Stimulated activated CD4-positive, alpha-beta T cell treated with anti-CD3 and anti-CD28 coated beads, Interleukin-1b, Interleukin-23, amount 100 ng/mL, for 48 hours (primary cell): ENCODE measurements around the gene CWC27.
"Not testable (repeated sequence)": the region's sequence is repeated elsewhere in the genome, so short reads cannot be mapped to it uniquely, and the experiment has no call there.

Source experiments
- DNase-seq: peaks from one replicate; pipeline ENCODE4 v3.0.0-alpha.2; 2020

The CWC27 gene

GRCh38 chr5:64930672-64931318 is 162.1 kb downstream of the CWC27 start:
- no peak for DNase-seq

GRCh38 chr5:64939422-64939771 is 170.7 kb downstream of the CWC27 start:
- DNase-seq: not testable (repeated sequence)

- no peak for DNase-seq
These were observed 171.2 kb downstream of the CWC27 start for GRCh38 chr5:64939772-64940510.

DNA sequence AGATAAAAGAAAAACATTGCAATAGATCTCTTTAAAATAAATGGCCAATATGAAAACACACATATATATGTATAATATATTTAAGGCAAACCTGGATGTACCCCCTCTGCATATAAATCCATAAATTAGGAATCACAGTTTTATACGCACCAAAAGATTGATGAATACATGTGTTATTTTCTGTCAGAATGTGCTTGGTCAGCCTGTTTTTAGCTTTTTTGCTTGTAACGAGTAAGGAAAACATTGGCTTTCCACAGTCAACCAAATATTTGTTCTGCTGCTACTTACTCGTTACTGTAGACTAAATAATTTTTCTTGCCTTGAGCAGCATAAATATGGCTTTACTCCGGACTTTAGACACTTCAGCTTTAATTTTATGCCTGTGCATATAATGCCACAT is 173.7 kb downstream of the CWC27 start:
- no peak for DNase-seq

GRCh38 chr5:64944868-64945267 is 176.1 kb downstream of the CWC27 start:
- DNase-seq: no peak

GRCh38 chr5:64947031-64947430 is 178.3 kb downstream of the CWC27 start:
- no peak for DNase-seq

DNA sequence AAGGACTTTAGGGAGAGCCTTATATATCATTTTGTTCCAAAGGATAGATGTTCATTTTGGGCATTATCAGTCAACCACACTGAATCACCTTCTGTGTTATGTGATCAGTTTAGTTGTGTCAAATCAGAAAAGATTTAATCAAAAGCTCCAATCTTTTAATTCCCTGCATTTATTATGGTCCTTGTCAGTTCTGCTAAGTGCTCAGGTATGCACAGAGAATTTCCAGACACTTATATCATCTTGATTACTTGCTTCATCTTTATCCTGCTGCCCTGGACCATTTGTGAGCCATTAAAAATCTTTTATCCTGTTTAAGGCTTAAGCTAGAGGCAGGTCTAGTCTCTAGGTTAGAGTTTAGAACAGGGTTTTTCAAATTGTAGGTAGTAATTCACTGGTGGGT is 179.1 kb downstream of the CWC27 start:
- DNase-seq: no peak

GRCh38 chr5:64949331-64949730 is 180.6 kb downstream of the CWC27 start:
- DNase-seq: no peak

DNA sequence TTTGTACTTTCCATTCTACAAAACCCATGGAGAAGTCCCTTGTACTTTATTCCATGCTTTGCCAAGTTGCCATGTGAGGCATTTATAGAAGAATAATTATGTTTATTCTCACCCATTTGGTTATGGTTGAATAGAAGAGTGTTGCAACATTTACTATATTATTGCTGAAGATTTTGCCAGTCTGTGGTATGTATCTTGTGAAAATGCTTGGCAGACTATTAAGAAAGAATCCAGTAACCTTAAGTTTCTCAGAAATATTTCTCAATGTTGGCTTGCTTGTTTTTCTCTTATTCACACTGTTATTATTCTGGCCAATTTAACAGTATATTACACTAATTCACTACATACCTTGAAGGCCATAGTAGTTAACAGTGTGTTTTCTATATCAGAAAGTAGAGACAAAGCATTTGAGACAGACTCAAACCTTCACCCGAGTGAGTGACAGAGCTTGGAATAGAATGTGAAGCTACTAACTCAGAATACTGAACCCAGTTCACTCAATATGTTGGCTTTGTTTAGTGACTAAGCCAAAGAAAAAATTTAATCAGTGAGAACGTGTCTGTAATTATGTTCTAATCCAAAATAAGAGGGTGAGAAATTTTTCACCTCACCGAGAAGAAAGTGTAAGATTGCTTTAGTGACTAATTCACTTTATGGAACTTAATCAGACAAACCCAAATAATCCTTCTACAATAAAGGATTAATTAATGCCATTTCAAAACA is 184.4 kb downstream of the CWC27 start:
- no peak for DNase-seq

GRCh38 chr5:64954518-64954917 is 185.8 kb downstream of the CWC27 start:
- DNase-seq: no peak

DNA sequence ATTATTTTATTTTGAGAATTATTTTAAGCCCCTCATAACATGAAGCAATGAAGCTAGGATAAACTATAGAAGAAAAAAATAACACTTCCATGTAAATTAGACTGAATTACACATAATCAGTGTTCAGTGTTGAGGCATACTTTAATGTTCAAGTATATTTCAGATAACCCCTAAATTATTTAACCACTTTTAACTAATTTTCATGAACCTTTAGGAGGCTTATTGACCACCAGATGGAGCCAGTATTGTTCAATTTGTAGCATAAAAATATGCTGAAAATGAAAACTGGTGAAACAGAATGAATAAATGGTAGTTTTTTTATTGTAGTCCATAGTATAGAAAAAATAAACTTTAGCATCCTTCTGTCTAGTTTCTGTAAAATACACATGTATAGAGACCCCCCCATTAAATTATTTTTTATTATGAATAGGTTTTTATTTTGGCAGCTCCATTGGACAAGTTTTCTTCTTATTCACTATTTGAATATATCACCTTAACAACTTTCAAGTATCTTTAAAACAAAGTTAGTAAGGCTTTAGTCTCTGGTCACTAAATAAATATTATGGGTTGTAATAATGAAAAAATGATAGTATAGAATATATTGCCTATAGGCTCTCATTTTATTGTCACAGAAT is 190.1 kb downstream of the CWC27 start:
- DNase-seq: no peak

DNA sequence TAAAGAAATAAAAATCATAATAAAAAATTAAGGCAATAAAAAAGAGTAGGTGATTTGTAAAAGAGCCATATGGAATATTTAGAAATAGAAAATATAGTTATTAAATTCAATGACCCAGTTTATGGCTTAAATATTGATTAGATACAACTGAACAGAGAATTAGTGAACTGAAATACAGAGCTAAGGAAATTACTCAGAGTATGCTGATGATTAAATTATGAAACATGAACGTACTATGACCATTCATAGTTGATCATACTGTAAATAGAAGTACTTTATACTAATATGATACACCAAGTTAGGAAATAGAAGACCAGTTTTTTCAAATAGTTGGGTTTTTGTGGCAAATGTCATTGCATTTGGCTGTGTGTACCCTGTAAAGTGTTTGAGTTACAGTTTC is 194.5 kb downstream of the CWC27 start:
- DNase-seq: no peak

- DNase-seq: no peak
These were observed 199.9 kb downstream of the CWC27 start for GRCh38 chr5:64968591-64969110.

GRCh38 chr5:64969578-64969977 is 200.8 kb downstream of the CWC27 start:
- no peak for DNase-seq

DNA sequence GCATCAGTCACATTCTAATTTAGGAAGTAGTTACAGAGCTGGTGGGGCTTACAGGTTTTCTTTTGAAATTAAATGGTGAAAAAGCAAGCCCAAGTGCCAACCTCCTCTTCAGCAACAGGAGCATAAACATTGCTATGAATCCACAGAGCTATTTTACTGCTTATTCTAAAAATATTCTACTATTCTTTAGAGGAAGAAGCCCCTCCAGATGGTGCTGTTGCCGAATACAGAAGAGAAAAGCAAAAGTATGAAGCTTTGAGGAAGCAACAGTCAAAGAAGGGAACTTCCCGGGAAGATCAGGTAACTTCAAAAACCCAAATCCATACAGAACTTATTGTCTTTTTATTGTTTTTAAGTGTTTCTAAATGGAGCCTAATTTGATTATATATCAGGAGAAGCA is 202.8 kb downstream of the CWC27 start:
- DNase-seq: no peak

DNA sequence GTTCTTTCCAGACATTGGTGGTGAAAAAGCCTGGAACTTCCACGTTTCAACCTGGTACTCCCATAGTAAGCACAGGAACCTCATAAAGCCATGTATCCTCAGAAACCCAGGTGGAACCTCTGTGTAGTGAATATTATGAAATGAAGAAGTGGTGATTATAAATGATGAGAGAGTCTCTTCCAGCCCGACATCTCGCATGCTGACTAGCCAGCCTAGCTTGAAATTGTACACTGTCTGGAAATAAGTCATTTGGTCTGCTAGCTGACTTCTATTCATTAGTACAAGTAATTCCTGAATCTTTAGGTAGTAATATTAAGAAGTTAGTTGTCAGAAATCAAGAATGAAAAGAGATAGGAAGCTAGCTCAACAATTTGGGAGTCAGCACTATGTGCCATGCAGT is 203.3 kb downstream of the CWC27 start:
- DNase-seq: no peak

GRCh38 chr5:64972591-64972990 is 203.9 kb downstream of the CWC27 start:
- DNase-seq: no peak

DNA sequence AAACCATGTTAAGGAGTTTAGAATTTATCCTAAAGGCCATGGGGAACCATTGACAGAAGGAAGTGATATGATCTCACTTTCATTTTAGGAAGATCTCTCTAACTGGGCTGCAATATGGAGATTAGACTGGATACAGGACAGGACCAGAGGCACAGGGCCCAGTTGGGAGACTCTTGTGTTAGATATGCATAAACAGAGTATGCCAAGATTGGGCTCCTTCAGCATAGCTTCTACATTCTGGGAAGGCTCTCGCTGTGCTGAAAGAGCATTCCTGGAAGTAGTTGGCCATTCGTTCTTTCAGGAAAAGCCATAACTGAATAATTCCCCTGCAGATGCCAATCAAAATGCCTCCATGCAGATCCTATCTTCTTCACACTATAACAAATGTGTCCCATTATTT is 204.5 kb downstream of the CWC27 start:
- no peak for DNase-seq

DNA sequence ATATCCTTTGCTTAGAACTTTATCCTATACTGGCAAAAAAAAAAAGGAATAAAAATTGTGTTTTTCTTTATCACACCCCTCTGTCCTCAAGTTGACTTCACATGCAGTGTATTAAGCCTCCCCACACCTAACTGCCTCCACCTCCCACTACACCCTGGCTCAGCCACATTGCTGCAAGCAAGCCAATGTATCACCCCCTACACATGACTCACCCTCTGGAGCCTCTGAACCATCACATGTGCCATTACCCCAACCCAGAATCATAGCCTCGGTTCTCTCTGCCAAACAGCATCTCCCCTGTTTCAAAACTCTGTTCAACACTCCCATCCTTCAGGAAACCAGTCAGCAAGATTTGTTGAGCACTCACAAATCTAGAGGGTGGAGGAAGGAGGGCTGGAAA is 209.0 kb downstream of the CWC27 start:
- peak; percentile 2 for DNase-seq

DNA sequence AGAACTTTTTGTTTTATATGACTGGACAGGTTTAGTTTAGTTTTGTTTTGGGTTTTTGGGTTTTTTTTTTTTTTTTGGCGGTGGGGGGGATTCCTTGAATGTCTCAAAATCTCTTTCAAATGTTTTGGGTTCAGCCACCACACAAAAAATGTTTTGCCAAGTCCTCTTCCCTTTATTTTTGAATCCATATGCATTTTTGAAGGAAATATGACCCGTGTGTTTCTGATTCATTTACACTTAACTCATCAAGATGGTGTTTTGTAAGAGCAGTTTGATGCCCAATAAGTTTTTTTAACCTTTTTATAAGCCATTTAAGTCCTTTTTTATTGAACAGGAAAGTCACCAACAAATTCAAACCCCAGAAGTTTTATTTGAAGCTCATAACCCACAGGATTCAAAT is 209.8 kb downstream of the CWC27 start:
- no peak for DNase-seq

DNA sequence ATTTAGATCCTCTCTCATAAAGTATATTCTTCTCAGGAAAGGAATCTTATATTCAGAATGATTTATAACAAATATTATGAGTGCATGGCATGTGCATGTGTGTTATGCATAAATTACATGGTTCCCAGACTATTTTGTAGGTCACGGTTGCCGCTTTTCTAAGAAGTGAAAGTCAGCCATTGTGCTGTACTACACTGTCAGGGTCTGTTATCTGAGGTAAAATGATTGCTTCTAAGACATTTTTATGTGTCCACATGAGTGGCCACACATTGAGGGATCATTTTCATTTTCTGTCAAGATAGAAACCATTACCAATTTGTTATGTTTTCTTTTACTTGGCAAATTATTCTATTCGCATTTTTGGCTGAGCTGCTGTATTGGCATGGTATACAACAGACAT is 210.8 kb downstream of the CWC27 start:
- DNase-seq: no peak

- no peak for DNase-seq
These were observed 211.4 kb downstream of the CWC27 start for GRCh38 chr5:64980176-64980575.

DNA sequence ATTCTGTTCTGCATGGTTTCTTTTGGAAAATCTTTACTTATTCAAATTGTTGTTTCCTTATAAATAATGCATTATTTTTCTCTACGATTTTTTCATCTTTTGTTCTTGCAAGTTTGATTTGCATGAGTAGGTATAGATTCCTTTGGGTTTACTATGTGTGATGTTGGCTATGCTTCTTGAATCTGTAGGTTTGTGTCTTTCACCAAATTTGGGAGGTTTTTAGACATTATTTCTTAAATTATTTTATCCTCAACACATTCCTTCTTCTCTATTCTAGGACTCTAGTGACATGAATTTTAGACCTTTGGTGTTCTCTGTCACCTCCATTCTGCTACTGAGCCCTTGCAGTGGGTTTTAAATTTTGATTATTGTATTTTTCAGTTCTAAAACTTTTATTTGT is 219.0 kb downstream of the CWC27 start:
- no peak for DNase-seq

DNA sequence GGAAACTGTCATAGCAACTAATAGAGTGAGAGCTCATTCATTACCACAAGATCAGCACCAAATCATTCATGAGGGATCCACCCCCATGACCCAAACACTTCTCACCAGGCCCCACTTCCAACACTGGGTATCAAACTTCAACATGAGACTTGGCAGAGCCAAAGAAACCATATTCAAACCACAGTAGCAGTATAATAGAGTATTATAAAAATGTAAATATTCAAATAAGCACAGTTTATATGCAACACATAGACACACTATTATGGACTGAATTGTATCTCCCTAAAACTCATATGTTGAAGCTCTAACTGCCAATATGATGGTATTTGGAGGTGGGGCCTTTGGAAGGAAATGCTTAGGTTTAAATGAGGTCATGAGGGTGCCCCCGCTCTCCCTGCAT is 240.5 kb downstream of the CWC27 start:
- no peak for DNase-seq
